ENCODE results near the gene FAM13A. TPM values are rescaled to one million over a fixed set of nuclear protein-coding genes. Genes with fewer than 3 reads are reported as not detected.
A peak's percentile ranks its signal among the peaks of the same experiment; 100 is the strongest.

FAM13A gene
- total RNA-seq, 1 donor from 2014 or later: 33.4 TPM

- no peak for DNase-seq
- ATAC-seq: no peak
- intact Hi-C loops (cut with DNase I): no loop called here
- Histone ChIP-seq H3K9me3 (no peaks in the 10 kb centered on the region), H3K27ac (no peak overlapping the region), H3K36me3 (peaks cover 48% of the 10 kb centered on the region), H3K27me3 (no peaks in the 10 kb centered on the region), H3K4me1 (peaks cover 30% of the 10 kb centered on the region), H3K4me3 (no peak overlapping the region)
- TF ChIP-seq, protein P1, sequence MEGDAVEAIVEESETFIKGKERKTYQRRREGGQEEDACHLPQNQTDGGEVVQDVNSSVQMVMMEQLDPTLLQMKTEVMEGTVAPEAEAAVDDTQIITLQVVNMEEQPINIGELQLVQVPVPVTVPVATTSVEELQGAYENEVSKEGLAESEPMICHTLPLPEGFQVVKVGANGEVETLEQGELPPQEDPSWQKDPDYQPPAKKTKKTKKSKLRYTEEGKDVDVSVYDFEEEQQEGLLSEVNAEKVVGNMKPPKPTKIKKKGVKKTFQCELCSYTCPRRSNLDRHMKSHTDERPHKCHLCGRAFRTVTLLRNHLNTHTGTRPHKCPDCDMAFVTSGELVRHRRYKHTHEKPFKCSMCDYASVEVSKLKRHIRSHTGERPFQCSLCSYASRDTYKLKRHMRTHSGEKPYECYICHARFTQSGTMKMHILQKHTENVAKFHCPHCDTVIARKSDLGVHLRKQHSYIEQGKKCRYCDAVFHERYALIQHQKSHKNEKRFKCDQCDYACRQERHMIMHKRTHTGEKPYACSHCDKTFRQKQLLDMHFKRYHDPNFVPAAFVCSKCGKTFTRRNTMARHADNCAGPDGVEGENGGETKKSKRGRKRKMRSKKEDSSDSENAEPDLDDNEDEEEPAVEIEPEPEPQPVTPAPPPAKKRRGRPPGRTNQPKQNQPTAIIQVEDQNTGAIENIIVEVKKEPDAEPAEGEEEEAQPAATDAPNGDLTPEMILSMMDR (IDR thresholded peaks at IDR 0.05): no peak
Observed at GRCh38 chr4:88732714-88733368, 324.1 kb downstream of the FAM13A start.

DNA sequence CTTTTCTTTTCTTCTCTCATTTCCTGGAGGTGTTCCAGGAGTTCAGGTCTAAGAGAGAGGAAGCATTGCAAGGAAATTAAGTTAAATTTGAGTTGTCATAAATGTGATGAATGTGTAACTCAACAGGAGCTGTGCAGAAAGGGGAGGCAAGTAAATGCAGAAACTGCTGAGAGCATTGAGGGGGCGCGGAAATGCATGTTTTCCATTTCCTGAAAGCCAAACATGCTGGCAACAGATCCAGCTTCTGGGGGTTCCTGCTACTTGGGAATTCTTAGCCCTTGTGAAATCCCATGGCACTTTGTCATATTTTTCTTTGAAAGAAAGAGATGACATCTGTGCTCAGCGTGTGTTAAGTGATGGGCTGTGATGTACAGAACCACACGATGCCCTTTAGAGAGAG lies 325.6 kb downstream of the FAM13A start:
- DNase-seq: no peak
- Histone ChIP-seq H3K36me3 (peaks cover 62% of the 10 kb centered on the region), H3K27me3 (no peaks in the 10 kb centered on the region), H3K4me1 (peaks cover 17% of the 10 kb centered on the region), H3K4me3 (no peak overlapping the region), H3K27ac (no peak overlapping the region), H3K9me3 (no peaks in the 10 kb centered on the region)
- intact Hi-C loops (cut with DNase I): no loop called here
- no peak for ATAC-seq
- TF ChIP-seq, protein P1 (IDR thresholded peaks at IDR 0.05): no peak

DNA sequence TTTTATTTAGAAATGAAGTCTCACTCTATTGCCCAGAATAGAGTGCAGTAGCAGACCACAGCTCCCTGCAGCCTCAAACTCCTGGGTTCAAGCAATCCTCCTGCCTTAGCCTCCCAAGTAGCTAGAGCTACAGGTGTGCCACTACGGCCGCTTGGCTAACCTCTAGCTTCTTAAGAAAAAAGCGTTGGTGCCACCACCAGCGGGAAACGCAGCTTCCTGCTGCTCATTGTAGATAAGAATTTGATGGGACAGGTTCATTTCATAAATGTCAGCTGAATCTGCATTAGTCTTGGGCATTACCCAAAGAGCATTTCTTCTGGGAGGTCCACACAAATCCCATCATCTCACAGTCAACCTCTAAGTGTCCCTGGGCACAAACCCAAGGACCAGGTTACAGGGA lies 326.2 kb downstream of the FAM13A start:
- H3K27me3 ChIP-seq: no peaks in the 10 kb centered on the region
- no peaks in the 10 kb centered on the region for H3K9me3 ChIP-seq
- peaks cover 67% of the 10 kb centered on the region for H3K36me3 ChIP-seq
- TF ChIP-seq, protein P1 (IDR thresholded peaks at IDR 0.05): no peak
- DNase-seq (no peak), ATAC-seq (no peak)
- no peak overlapping the region for H3K27ac ChIP-seq
- peaks cover 17% of the 10 kb centered on the region for H3K4me1 ChIP-seq
- intact Hi-C loops (cut with DNase I): no loop called here
- H3K4me3 ChIP-seq: no peak overlapping the region

- intact Hi-C loops (cut with DNase I): no loop called here
- TF ChIP-seq, protein P1 (IDR thresholded peaks at IDR 0.05): no peak
- Histone ChIP-seq H3K9me3 (no peaks in the 10 kb centered on the region), H3K27ac (no peak overlapping the region), H3K27me3 (no peaks in the 10 kb centered on the region), H3K4me3 (no peak overlapping the region), H3K36me3 (peaks cover 75% of the 10 kb centered on the region), H3K4me1 (peaks cover 8% of the 10 kb centered on the region)
- DNase-seq (no peak), ATAC-seq (no peak)
Observed at GRCh38 chr4:88729146-88729760, 327.7 kb downstream of the FAM13A start.

- intact Hi-C loops (cut with DNase I): no loop called here
- no peak for DNase-seq
- Histone ChIP-seq H3K27me3 (no peaks in the 10 kb centered on the region), H3K4me3 (no peak overlapping the region), H3K9me3 (no peaks in the 10 kb centered on the region), H3K4me1 (peaks cover 8% of the 10 kb centered on the region), H3K27ac (no peak overlapping the region), H3K36me3 (peaks cover 77% of the 10 kb centered on the region)
- peak; percentile 33 for ATAC-seq
- TF ChIP-seq, protein P1 (IDR thresholded peaks at IDR 0.05): no peak
Observed at GRCh38 chr4:88728146-88728545, 328.8 kb downstream of the FAM13A start.

All from upper lobe of right lung (tissue), 1 donor.